Measurements from ENCODE around the gene CRABP2.

CRABP2 gene

GRCh38 chr1:156709031-156709430 is 3.6 kb upstream of the CRABP2 start:
- H4K20me1 ChIP-seq (ENCODE audit: insufficient read depth): no peaks in the 10 kb centered on the region
- no peak overlapping the region for H3K4me2 ChIP-seq
- no peak overlapping the region for H3K4me3 ChIP-seq (IDR thresholded peaks at IDR 0.05; ENCODE audit: insufficient read depth, low read depth, low read length)
- no peak overlapping the region for H3K9ac ChIP-seq
- H3K36me3 ChIP-seq (ENCODE audit: insufficient read depth): no peaks in the 10 kb centered on the region
- H3K4me1 ChIP-seq (ENCODE audit: low read depth, poor library complexity, severe bottlenecking): peaks cover 20% of the 10 kb centered on the region
- H3K79me2 ChIP-seq (ENCODE audit: insufficient read depth, low read depth): no peaks in the 10 kb centered on the region
- TF ChIP-seq CTCF (conservative IDR thresholded peaks at IDR 0.05; ENCODE audit: low read depth, low read length): no peak
- no peak overlapping the region for H2AFZ ChIP-seq (ENCODE audit: low read depth)
- H3K27ac ChIP-seq: no peak overlapping the region
- peaks cover 67% of the 10 kb centered on the region for H3K27me3 ChIP-seq (ENCODE audit: insufficient read depth, low read depth)

- H2AFZ ChIP-seq (ENCODE audit: low read depth): no peak overlapping the region
- H3K4me1 ChIP-seq (ENCODE audit: low read depth, poor library complexity, severe bottlenecking): peaks cover 20% of the 10 kb centered on the region
- no peak overlapping the region for H3K4me2 ChIP-seq
Measured at GRCh38 chr1:156708218-156708661, 2.9 kb upstream of the CRABP2 start.

GRCh38 chr1:156707417-156708217 is 2.2 kb upstream of the CRABP2 start:
- no peak overlapping the region for H3K27ac ChIP-seq
- no peak for TF ChIP-seq CTCF (conservative IDR thresholded peaks at IDR 0.05; ENCODE audit: low read depth, low read length)
- H4K20me1 ChIP-seq (ENCODE audit: insufficient read depth): no peaks in the 10 kb centered on the region
- no peaks in the 10 kb centered on the region for H3K79me2 ChIP-seq (ENCODE audit: insufficient read depth, low read depth)
- no peak overlapping the region for H3K9ac ChIP-seq
- H2AFZ ChIP-seq (ENCODE audit: low read depth): no peak overlapping the region
- no peak overlapping the region for H3K4me3 ChIP-seq (IDR thresholded peaks at IDR 0.05; ENCODE audit: insufficient read depth, low read depth, low read length)
- peaks cover 20% of the 10 kb centered on the region for H3K4me1 ChIP-seq (ENCODE audit: low read depth, poor library complexity, severe bottlenecking)
- no peak overlapping the region for H3K4me2 ChIP-seq
- no peaks in the 10 kb centered on the region for H3K36me3 ChIP-seq (ENCODE audit: insufficient read depth)
- peaks cover 78% of the 10 kb centered on the region for H3K27me3 ChIP-seq (ENCODE audit: insufficient read depth, low read depth)

More at GRCh38 chr1:156708218-156708661, 2.9 kb upstream of the CRABP2 start:
- H3K79me2 ChIP-seq (ENCODE audit: insufficient read depth, low read depth): no peaks in the 10 kb centered on the region
- no peaks in the 10 kb centered on the region for H3K36me3 ChIP-seq (ENCODE audit: insufficient read depth)
- no peak overlapping the region for H3K9ac ChIP-seq
- H3K4me3 ChIP-seq (IDR thresholded peaks at IDR 0.05; ENCODE audit: insufficient read depth, low read depth, low read length): no peak overlapping the region
- no peak for TF ChIP-seq CTCF (conservative IDR thresholded peaks at IDR 0.05; ENCODE audit: low read depth, low read length)
- no peak overlapping the region for H3K27ac ChIP-seq
- no peaks in the 10 kb centered on the region for H4K20me1 ChIP-seq (ENCODE audit: insufficient read depth)
- H3K27me3 ChIP-seq (ENCODE audit: insufficient read depth, low read depth): peaks cover 75% of the 10 kb centered on the region

- no peak for TF ChIP-seq CTCF (conservative IDR thresholded peaks at IDR 0.05; ENCODE audit: low read depth, low read length)
- H4K20me1 ChIP-seq (ENCODE audit: insufficient read depth): no peaks in the 10 kb centered on the region
- H3K4me3 ChIP-seq (IDR thresholded peaks at IDR 0.05; ENCODE audit: insufficient read depth, low read depth, low read length): peak overlapping the region; percentile 91
- peaks cover 20% of the 10 kb centered on the region for H3K4me1 ChIP-seq (ENCODE audit: low read depth, poor library complexity, severe bottlenecking)
- H3K4me2 ChIP-seq: peak overlapping the region; percentile 79
- no peak overlapping the region for H3K27ac ChIP-seq
- peaks cover 83% of the 10 kb centered on the region for H3K27me3 ChIP-seq (ENCODE audit: insufficient read depth, low read depth)
- peak overlapping the region; percentile 10; the same call in 1 of the 2 replicates for H3K9ac ChIP-seq
- peak overlapping the region; percentile 72 for H2AFZ ChIP-seq (ENCODE audit: low read depth)
- H3K79me2 ChIP-seq (ENCODE audit: insufficient read depth, low read depth): no peaks in the 10 kb centered on the region
- H3K36me3 ChIP-seq (ENCODE audit: insufficient read depth): no peaks in the 10 kb centered on the region
Measured at GRCh38 chr1:156706657-156707416, 1.5 kb upstream of the CRABP2 start.
